Measurements from ENCODE around the gene ABCC3. TPM values are rescaled to one million over a fixed set of nuclear protein-coding genes. Genes with fewer than 3 reads are reported as not detected.
A peak's percentile ranks its signal among the peaks of the same experiment; 100 is the strongest.

ABCC3 gene
- total RNA-seq, 1 donor from 2014 or later = 0.67 TPM

GRCh38 chr17:50594128-50594823 lies 40.4 kb upstream of the ABCC3 start:
- Mint-ChIP-seq H3K4me1 (ENCODE audit: unreplicated experiment) (no peaks in the 10 kb centered on the region), H3K27me3 (ENCODE audit: unreplicated experiment) (peaks cover 13% of the 10 kb centered on the region), H3K4me3 (ENCODE audit: unreplicated experiment) (no peak overlapping the region), H3K9me3 (ENCODE audit: unreplicated experiment) (no peaks in the 10 kb centered on the region), H3K36me3 (ENCODE audit: low read depth, unreplicated experiment) (no peaks in the 10 kb centered on the region), H3K27ac (ENCODE audit: unreplicated experiment) (no peak overlapping the region)
- no peak for DNase-seq (ENCODE audit: low spot score)
- TF ChIP-seq CTCF (IDR thresholded peaks at IDR 0.05; ENCODE audit: unreplicated experiment) = no peak

- H3K4me1 Mint-ChIP-seq (ENCODE audit: unreplicated experiment) = no peaks in the 10 kb centered on the region
- no peaks in the 10 kb centered on the region for H3K9me3 Mint-ChIP-seq (ENCODE audit: unreplicated experiment)
- H3K4me3 Mint-ChIP-seq (ENCODE audit: unreplicated experiment) = no peak overlapping the region
- peaks cover 12% of the 10 kb centered on the region for H3K27me3 Mint-ChIP-seq (ENCODE audit: unreplicated experiment)
- no peak overlapping the region for H3K27ac Mint-ChIP-seq (ENCODE audit: unreplicated experiment)
- no peaks in the 10 kb centered on the region for H3K36me3 Mint-ChIP-seq (ENCODE audit: low read depth, unreplicated experiment)
- no peak for DNase-seq (ENCODE audit: low spot score)
- no peak for TF ChIP-seq CTCF (IDR thresholded peaks at IDR 0.05; ENCODE audit: unreplicated experiment)
These were observed 39.8 kb upstream of the ABCC3 start for GRCh38 chr17:50594892-50595291.

GRCh38 chr17:50596191-50597037 lies 38.3 kb upstream of the ABCC3 start:
- Mint-ChIP-seq H3K36me3 (ENCODE audit: low read depth, unreplicated experiment) (no peaks in the 10 kb centered on the region), H3K27me3 (ENCODE audit: unreplicated experiment) (peaks cover 8% of the 10 kb centered on the region), H3K9me3 (ENCODE audit: unreplicated experiment) (no peaks in the 10 kb centered on the region), H3K4me1 (ENCODE audit: unreplicated experiment) (no peaks in the 10 kb centered on the region), H3K27ac (ENCODE audit: unreplicated experiment) (no peak overlapping the region), H3K4me3 (ENCODE audit: unreplicated experiment) (no peak overlapping the region)
- peak; percentile 54 for TF ChIP-seq CTCF (IDR thresholded peaks at IDR 0.05; ENCODE audit: unreplicated experiment)
- DNase-seq (ENCODE audit: low spot score) = peak; percentile 65

GRCh38 chr17:50598487-50598886 lies 36.2 kb upstream of the ABCC3 start:
- no peak overlapping the region for H3K27ac Mint-ChIP-seq (ENCODE audit: unreplicated experiment)
- H3K36me3 Mint-ChIP-seq (ENCODE audit: low read depth, unreplicated experiment) = no peaks in the 10 kb centered on the region
- no peak for DNase-seq (ENCODE audit: low spot score)
- H3K4me3 Mint-ChIP-seq (ENCODE audit: unreplicated experiment) = no peak overlapping the region
- TF ChIP-seq CTCF (IDR thresholded peaks at IDR 0.05; ENCODE audit: unreplicated experiment) = no peak
- H3K4me1 Mint-ChIP-seq (ENCODE audit: unreplicated experiment) = no peaks in the 10 kb centered on the region
- peaks cover 12% of the 10 kb centered on the region for H3K27me3 Mint-ChIP-seq (ENCODE audit: unreplicated experiment)
- no peaks in the 10 kb centered on the region for H3K9me3 Mint-ChIP-seq (ENCODE audit: unreplicated experiment)

GRCh38 chr17:50599606-50600005 lies 35.1 kb upstream of the ABCC3 start:
- H3K4me1 Mint-ChIP-seq (ENCODE audit: unreplicated experiment) = no peaks in the 10 kb centered on the region
- H3K36me3 Mint-ChIP-seq (ENCODE audit: low read depth, unreplicated experiment) = no peaks in the 10 kb centered on the region
- DNase-seq (ENCODE audit: low spot score) = no peak
- H3K4me3 Mint-ChIP-seq (ENCODE audit: unreplicated experiment) = no peak overlapping the region
- peaks cover 12% of the 10 kb centered on the region for H3K27me3 Mint-ChIP-seq (ENCODE audit: unreplicated experiment)
- H3K9me3 Mint-ChIP-seq (ENCODE audit: unreplicated experiment) = no peaks in the 10 kb centered on the region
- TF ChIP-seq CTCF (IDR thresholded peaks at IDR 0.05; ENCODE audit: unreplicated experiment) = no peak
- H3K27ac Mint-ChIP-seq (ENCODE audit: unreplicated experiment) = no peak overlapping the region
